Measurements from ENCODE around the gene TMPRSS9.
"Not testable (repeated sequence)": the region's sequence is repeated elsewhere in the genome, so short reads cannot be mapped to it uniquely, and the experiment has no call there.

TMPRSS9 gene

GRCh38 chr19:2394442-2395292 lies 34.6 kb downstream of the TMPRSS9 start:
- no peak for DNase-seq

- not testable (repeated sequence) for DNase-seq
Measured at GRCh38 chr19:2395293-2395829, 35.3 kb downstream of the TMPRSS9 start.

GRCh38 chr19:2397173-2397572 lies 37.1 kb downstream of the TMPRSS9 start:
- not testable (repeated sequence) for DNase-seq

- no peak for DNase-seq
Measured at GRCh38 chr19:2398735-2399305, 38.8 kb downstream of the TMPRSS9 start.

GRCh38 chr19:2399582-2399981 lies 39.5 kb downstream of the TMPRSS9 start:
- DNase-seq: no peak

GRCh38 chr19:2408247-2408646 lies 48.2 kb downstream of the TMPRSS9 start:
- no peak for DNase-seq

- DNase-seq: no peak
Measured at GRCh38 chr19:2409352-2409912, 49.4 kb downstream of the TMPRSS9 start.

GRCh38 chr19:2410023-2410422 lies 50.0 kb downstream of the TMPRSS9 start:
- no peak for DNase-seq

GRCh38 chr19:2411709-2412108 lies 51.6 kb downstream of the TMPRSS9 start:
- no peak for DNase-seq

- DNase-seq: no peak
Measured at GRCh38 chr19:2412449-2412848, 52.4 kb downstream of the TMPRSS9 start.

GRCh38 chr19:2413159-2413558 lies 53.1 kb downstream of the TMPRSS9 start:
- DNase-seq: no peak

- no peak for DNase-seq
Measured at GRCh38 chr19:2413629-2414028, 53.6 kb downstream of the TMPRSS9 start.

GRCh38 chr19:2415281-2415972 lies 55.4 kb downstream of the TMPRSS9 start:
- no peak for DNase-seq

- no peak for DNase-seq
Measured at GRCh38 chr19:2415973-2416319, 55.9 kb downstream of the TMPRSS9 start.

- DNase-seq: no peak
Measured at GRCh38 chr19:2416321-2417097, 56.4 kb downstream of the TMPRSS9 start.

- DNase-seq: not testable (repeated sequence)
Measured at GRCh38 chr19:2417436-2417835, 57.4 kb downstream of the TMPRSS9 start.

GRCh38 chr19:2417881-2418406 lies 57.9 kb downstream of the TMPRSS9 start:
- DNase-seq: no peak

GRCh38 chr19:2419754-2420153 lies 59.7 kb downstream of the TMPRSS9 start:
- DNase-seq: no peak

GRCh38 chr19:2420490-2420889 lies 60.4 kb downstream of the TMPRSS9 start:
- DNase-seq: no peak

GRCh38 chr19:2421581-2422306 lies 61.7 kb downstream of the TMPRSS9 start:
- no peak for DNase-seq

All from T-helper 1 cell (primary cell).